ENCODE measurements around the gene ITM2C. TPM values are rescaled to one million over a fixed set of nuclear protein-coding genes. Genes with fewer than 3 reads are reported as not detected.

The ITM2C gene
- total and polyA plus RNA-seq, 2 donors = 174 to 230 TPM

- Histone ChIP-seq H3K36me3 (ENCODE audit: insufficient read depth) (no peaks in the 10 kb centered on the region), H3K4me3 (ENCODE audit: low read depth, low read length) (no peak overlapping the region), H3K4me1 (ENCODE audit: insufficient read depth) (no peaks in the 10 kb centered on the region), H3K27ac (ENCODE audit: low read depth) (no peak overlapping the region)
- WGBS = 78% methylated on average over 19 of the region's 19 CpGs
- DNase-seq (ENCODE audit: extremely low spot score) = no peak
These were observed 31.8 kb downstream of the ITM2C start for GRCh38 chr2:230896346-230897115.

GRCh38 chr2:230898016-230898712 lies 33.4 kb downstream of the ITM2C start:
- Histone ChIP-seq H3K27ac (ENCODE audit: low read depth) (no peak overlapping the region), H3K4me3 (ENCODE audit: low read depth, low read length) (no peak overlapping the region), H3K36me3 (ENCODE audit: insufficient read depth) (no peaks in the 10 kb centered on the region), H3K4me1 (ENCODE audit: insufficient read depth) (no peaks in the 10 kb centered on the region)
- no peak for DNase-seq (ENCODE audit: extremely low spot score)
- WGBS = 88% methylated on average over 13 of the region's 13 CpGs

GRCh38 chr2:230898713-230899091 lies 34.0 kb downstream of the ITM2C start:
- H3K27ac ChIP-seq (ENCODE audit: low read depth) = no peak overlapping the region
- H3K4me3 ChIP-seq (ENCODE audit: low read depth, low read length) = no peak overlapping the region
- 66% methylated on average over 8 of the region's 8 CpGs for WGBS
- DNase-seq (ENCODE audit: extremely low spot score) = no peak
- H3K36me3 ChIP-seq (ENCODE audit: insufficient read depth) = no peaks in the 10 kb centered on the region
- H3K4me1 ChIP-seq (ENCODE audit: insufficient read depth) = no peaks in the 10 kb centered on the region

- WGBS = 38% methylated on average over 5 of the region's 5 CpGs
- Histone ChIP-seq H3K4me3 (ENCODE audit: low read depth, low read length) (no peak overlapping the region), H3K4me1 (ENCODE audit: insufficient read depth) (no peaks in the 10 kb centered on the region), H3K36me3 (ENCODE audit: insufficient read depth) (no peaks in the 10 kb centered on the region), H3K27ac (ENCODE audit: low read depth) (no peak overlapping the region)
- DNase-seq (ENCODE audit: extremely low spot score) = no peak
These were observed 34.5 kb downstream of the ITM2C start for GRCh38 chr2:230899287-230899686.

GRCh38 chr2:230899786-230900185 lies 35.0 kb downstream of the ITM2C start:
- Histone ChIP-seq H3K27ac (ENCODE audit: low read depth) (no peak overlapping the region), H3K4me1 (ENCODE audit: insufficient read depth) (no peaks in the 10 kb centered on the region), H3K4me3 (ENCODE audit: low read depth, low read length) (no peak overlapping the region), H3K36me3 (ENCODE audit: insufficient read depth) (no peaks in the 10 kb centered on the region)
- no peak for DNase-seq (ENCODE audit: extremely low spot score)
- WGBS = 87% methylated on average over 4 of the region's 4 CpGs

GRCh38 chr2:230900336-230900995 lies 35.7 kb downstream of the ITM2C start:
- DNase-seq (ENCODE audit: extremely low spot score) = no peak
- no peak overlapping the region for H3K4me3 ChIP-seq (ENCODE audit: low read depth, low read length)
- H3K27ac ChIP-seq (ENCODE audit: low read depth) = no peak overlapping the region
- H3K36me3 ChIP-seq (ENCODE audit: insufficient read depth) = no peaks in the 10 kb centered on the region
- 53% methylated on average over 10 of the region's 10 CpGs for WGBS
- H3K4me1 ChIP-seq (ENCODE audit: insufficient read depth) = no peaks in the 10 kb centered on the region

- H3K4me3 ChIP-seq (ENCODE audit: low read depth, low read length) = no peak overlapping the region
- no peak overlapping the region for H3K27ac ChIP-seq (ENCODE audit: low read depth)
- 66% methylated on average over 5 of the region's 5 CpGs for WGBS
- no peaks in the 10 kb centered on the region for H3K4me1 ChIP-seq (ENCODE audit: insufficient read depth)
- DNase-seq (ENCODE audit: extremely low spot score) = no peak
- H3K36me3 ChIP-seq (ENCODE audit: insufficient read depth) = no peaks in the 10 kb centered on the region
These were observed 36.3 kb downstream of the ITM2C start for GRCh38 chr2:230901006-230901405.

- H3K27ac ChIP-seq (ENCODE audit: low read depth) = no peak overlapping the region
- WGBS = 36% methylated on average over 8 of the region's 8 CpGs
- DNase-seq (ENCODE audit: extremely low spot score) = no peak
- no peaks in the 10 kb centered on the region for H3K4me1 ChIP-seq (ENCODE audit: insufficient read depth)
- no peak overlapping the region for H3K4me3 ChIP-seq (ENCODE audit: low read depth, low read length)
- no peaks in the 10 kb centered on the region for H3K36me3 ChIP-seq (ENCODE audit: insufficient read depth)
These were observed 37.6 kb downstream of the ITM2C start for GRCh38 chr2:230902180-230902899.

- no peak overlapping the region for H3K27ac ChIP-seq (ENCODE audit: low read depth)
- H3K4me1 ChIP-seq (ENCODE audit: insufficient read depth) = no peaks in the 10 kb centered on the region
- H3K36me3 ChIP-seq (ENCODE audit: insufficient read depth) = no peaks in the 10 kb centered on the region
- no peak overlapping the region for H3K4me3 ChIP-seq (ENCODE audit: low read depth, low read length)
- 89% methylated on average over 19 of the region's 19 CpGs for WGBS
- DNase-seq (ENCODE audit: extremely low spot score) = no peak
These were observed 38.7 kb downstream of the ITM2C start for GRCh38 chr2:230903231-230904150.

GRCh38 chr2:230904856-230905447 lies 40.2 kb downstream of the ITM2C start:
- no peak overlapping the region for H3K4me3 ChIP-seq (ENCODE audit: low read depth, low read length)
- DNase-seq (ENCODE audit: extremely low spot score) = no peak
- 80% methylated on average over 15 of the region's 15 CpGs for WGBS
- no peaks in the 10 kb centered on the region for H3K36me3 ChIP-seq (ENCODE audit: insufficient read depth)
- H3K27ac ChIP-seq (ENCODE audit: low read depth) = no peak overlapping the region
- no peaks in the 10 kb centered on the region for H3K4me1 ChIP-seq (ENCODE audit: insufficient read depth)

- Histone ChIP-seq H3K36me3 (ENCODE audit: insufficient read depth) (no peaks in the 10 kb centered on the region), H3K27ac (ENCODE audit: low read depth) (no peak overlapping the region), H3K4me3 (ENCODE audit: low read depth, low read length) (no peak overlapping the region), H3K4me1 (ENCODE audit: insufficient read depth) (no peaks in the 10 kb centered on the region)
- WGBS = 63% methylated on average over 18 of the region's 18 CpGs
- DNase-seq (ENCODE audit: extremely low spot score) = no peak
These were observed 41.0 kb downstream of the ITM2C start for GRCh38 chr2:230905448-230906421.

Measured in urinary bladder (tissue), 4 donors.